GM18499 (cell line): ENCODE results near the gene ADAMTS17.

Experiments used
- ATAC-seq: cut with Tn5 transposase; IDR thresholded peaks from one replicate; pipeline ENCODE4 v1.9.1; 2021; ENCODE audit warnings: moderate number of reproducible peaks; ENCODE audit not compliant: insufficient read depth, unreplicated experiment

Gene ADAMTS17

DNA sequence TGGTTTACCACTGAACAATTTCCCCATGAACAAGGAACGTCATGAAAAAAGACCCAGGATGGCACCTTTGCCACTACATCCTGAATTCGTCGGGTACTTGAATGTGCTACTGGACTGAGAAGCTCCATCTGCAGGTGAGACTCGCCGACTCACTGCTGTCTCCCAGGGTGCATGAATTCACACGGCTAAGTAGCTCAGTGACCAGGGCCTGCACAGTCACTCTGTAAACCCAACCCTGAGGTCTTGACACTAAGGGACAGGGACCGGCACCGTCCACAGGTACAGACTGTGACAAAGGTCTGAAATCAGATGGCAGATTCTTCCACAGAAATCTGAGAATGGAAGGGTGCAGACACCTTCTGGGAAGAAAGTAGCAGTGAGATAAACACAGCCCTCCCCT lies 187.4 kb downstream of the ADAMTS17 start:
- no peak for ATAC-seq

- ATAC-seq, result no peak
Observed at GRCh38 chr15:100152463-100152862, 189.3 kb downstream of the ADAMTS17 start.

- ATAC-seq, result no peak
Observed at GRCh38 chr15:100150906-100151305, 190.9 kb downstream of the ADAMTS17 start.

GRCh38 chr15:100147828-100148227 lies 193.9 kb downstream of the ADAMTS17 start:
- ATAC-seq, result no peak

DNA sequence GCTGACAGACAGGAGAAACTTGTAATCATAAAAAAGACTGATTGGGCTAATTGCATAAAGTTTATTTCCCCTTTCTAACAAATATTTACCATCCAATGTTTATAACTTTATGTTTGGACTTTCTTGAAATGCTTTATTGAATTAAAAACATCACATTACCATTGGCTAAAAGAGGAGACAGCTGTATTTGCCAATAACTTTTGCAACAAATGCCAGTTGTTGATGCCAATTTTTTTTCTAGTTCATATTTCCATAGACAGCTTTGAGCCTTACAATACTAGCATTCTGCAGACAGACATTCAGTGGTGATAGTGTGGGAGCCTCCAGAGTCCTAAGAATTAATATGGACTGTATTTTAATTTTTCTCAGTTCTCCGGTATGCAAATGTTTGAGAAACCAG lies 198.4 kb downstream of the ADAMTS17 start:
- no peak for ATAC-seq

GRCh38 chr15:100141311-100142001 lies 200.3 kb downstream of the ADAMTS17 start:
- ATAC-seq, result no peak

DNA sequence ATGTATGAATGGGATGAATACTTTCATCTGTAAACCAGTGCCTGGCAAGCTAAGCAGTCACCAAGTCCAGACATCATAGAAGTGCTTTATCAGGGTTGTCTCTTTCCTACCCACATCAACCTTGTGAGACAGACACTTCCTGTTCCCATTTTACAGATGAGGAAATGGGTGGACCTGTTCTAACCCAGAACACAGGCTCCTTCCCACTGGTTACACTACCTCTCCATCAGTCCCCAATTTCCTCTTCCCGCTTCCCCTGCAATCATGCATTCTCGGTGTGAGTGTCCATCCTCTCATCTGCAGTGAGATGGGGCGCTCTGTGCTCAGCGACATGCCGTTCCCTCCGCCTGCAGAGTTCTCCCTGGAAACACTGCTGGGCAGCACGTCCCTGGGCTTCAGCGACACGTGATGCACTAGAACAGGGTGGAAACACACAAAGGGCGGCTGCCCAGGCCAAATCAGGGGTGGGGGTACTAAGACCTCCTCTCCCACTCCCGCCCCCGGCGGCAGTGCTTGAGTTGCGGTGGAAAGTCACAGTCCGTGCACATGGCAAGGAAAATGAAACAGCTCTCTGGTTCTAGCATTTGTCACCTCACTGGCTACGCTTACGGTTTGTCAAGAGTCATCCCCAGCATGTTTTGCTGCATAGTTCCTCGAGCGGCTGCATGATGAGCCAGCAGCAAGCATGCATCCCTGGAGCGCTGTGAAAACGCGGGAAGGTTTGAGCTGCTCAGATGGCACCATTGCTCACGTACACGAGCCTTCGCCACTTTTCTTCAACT lies 201.1 kb downstream of the ADAMTS17 start:
- no peak for ATAC-seq

DNA sequence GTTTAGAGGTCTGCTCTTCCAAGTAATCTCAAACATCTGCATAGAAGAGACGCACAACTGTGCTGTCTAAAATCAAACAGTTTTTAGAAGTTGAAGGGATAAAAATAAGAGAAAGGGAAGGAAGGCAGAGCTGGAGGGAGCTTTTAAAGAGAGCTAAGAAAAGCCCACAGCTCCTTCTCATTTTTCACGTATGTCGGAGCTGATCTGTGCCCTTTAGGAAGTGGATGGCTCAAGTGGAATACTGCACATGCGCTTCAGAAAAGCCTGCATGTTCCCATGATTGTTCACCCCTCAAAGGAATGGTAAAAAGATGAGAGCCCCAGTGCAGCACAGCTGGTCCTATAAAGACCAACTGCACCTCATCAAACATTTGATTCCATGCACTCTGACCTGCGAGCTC lies 207.2 kb downstream of the ADAMTS17 start:
- no peak for ATAC-seq

- ATAC-seq, result no peak
Observed at GRCh38 chr15:100134089-100134583, 207.6 kb downstream of the ADAMTS17 start.

- no peak for ATAC-seq
Observed at GRCh38 chr15:100133001-100133400, 208.8 kb downstream of the ADAMTS17 start.

DNA sequence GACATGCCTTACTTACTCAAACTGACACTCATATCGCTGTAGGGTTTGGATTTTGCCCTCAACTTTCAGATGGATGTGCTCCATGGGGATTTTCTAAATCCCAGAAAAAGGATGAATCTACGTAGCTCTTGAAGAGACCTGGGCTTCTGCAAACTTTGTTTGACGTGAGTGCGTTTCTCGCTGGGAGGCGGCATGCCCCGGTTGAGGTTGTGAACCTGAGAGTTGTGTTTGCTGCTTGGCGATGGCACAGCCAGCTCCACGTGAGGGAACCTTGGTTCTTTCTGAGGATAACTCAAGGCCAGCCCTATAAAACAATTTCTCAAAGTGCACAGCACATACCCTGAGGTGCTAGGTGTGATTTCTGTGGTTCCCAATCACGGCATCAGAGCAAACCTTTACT lies 209.5 kb downstream of the ADAMTS17 start:
- ATAC-seq, result no peak

DNA sequence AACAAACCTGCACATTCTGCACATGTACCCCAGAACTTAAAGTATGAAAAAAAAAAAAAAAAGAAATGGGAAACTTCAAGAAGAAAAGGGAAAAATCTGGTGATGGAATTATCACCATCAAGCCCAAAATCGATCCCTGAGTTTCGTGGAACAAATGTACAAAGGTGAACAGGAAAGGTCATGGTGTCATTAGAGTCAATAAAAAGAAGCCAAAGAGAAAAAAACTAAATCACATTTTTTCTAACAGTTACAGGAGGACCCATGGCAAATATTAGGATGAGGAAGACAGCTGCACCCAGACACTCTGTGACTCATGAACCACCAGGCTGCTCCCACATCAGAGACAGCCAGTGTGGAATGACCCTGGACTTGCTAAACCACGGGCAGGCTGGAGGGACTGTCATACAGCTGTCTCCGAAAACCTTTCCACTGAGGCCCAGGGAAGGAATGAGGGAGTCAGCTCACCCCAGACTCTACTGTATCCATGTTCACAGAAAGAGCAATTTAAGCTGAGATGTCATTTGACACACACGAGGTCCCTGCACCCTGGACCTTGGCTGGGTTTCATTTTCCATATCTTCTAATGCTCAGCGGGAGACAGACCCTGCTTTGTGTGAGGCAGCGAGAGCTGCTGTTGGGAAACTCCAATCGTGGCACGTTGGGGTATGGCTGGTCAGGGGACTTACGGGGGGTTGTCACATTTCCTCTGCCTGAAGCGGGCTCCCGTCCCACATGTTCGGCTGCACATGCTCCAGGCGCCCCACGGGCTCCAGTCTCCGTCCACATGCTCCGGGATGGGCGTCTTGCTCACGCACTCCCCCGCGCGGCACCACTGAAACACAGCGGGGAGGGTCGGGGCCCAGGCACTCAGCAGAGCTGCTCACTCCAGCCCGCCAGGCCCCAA lies 210.2 kb downstream of the ADAMTS17 start:
- no peak for ATAC-seq

DNA sequence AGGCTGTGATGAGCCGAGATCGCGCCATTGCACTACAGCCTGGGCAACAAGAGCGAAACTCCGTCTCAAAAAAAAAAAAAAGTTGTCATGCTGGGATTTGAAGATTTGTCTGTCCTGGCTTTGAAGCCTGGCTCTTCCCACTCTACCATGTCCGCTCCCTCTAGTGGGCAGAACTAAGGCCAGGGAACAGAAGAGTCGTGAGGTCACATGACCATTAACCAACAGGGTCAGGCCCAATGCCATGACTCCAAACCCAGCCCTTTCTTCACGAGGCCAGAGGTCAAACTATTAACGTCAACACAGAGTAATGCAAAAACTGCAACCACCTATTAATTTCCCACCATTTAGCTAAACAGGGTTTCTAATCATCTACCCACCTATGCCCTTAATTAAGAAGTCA lies 212.1 kb downstream of the ADAMTS17 start:
- no peak for ATAC-seq

DNA sequence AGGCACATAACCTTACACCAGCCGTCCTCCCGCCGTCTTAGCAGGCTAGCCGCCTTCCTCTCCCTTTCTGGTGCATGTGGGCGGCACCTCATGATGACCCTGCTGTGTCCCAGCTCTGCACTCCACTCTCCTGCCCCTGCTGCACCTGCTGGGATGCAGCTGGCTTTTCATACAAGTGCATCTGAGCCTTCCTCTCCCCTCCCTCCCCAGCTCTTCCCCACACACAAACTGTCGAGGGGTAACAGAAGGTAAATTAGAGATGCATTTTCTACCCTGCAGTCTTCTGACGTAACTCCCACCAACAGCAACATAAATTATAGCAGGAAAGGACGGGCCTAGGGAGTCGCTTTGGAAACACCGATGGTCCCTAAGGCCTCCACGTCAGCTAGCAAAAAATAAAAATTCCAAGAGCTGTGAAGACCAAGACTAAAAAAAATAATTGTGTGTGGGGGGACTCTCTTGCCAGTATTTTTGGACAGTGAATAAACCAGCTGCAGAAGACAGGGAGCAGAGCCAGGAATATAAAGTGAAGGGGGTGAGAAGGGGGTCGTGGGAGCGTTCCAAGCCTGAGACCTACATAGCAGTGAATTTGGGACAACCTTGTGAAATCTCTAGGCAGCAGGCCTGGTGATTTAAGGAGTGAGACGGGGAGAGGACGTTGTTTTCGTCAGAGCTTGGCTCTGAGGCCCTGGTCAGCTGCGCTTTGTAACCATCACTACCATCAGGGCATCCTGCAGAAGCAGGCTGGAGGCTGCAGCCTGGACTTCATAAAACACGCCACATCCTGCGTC lies 216.2 kb downstream of the ADAMTS17 start:
- ATAC-seq, result no peak

GRCh38 chr15:100124936-100125335 lies 216.8 kb downstream of the ADAMTS17 start:
- ATAC-seq, result no peak

DNA sequence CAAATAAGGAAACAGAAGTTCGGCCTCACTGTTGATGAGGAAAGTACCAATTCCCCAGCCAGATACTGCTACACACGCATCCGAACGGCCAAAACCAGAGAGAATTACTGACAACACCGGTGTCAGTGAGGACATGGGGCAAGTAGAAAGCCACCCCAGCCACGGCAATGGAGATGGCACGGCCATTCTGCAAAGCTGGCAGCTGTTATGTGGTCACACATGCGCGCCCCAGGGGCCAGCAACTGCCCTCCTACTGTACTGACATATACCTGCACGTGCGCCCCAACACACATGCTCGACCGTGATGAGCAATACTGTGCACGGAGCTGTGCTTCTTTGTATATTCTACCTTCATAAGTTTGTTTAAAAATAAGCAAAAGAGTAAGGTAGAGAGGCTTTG lies 217.4 kb downstream of the ADAMTS17 start:
- ATAC-seq, result no peak

DNA sequence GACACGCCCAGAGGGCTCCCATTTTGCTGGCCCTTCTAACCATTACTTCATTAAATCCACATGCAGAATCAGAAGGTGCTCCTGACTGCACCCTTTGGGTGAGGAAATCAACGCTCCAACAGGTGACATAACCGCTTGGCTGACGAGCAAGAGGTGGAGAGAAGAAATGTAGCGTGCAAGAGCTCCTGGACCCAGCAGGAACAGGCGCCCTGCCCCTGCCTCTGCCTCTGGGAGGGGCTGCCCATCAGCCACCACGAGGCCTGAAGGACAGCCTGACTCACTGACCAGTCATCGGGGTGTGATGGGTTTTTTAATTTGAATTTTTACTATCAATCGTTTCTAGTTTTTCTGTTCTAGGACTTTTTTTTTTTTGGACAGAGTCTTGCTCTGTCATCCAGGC lies 218.2 kb downstream of the ADAMTS17 start:
- no peak for ATAC-seq

DNA sequence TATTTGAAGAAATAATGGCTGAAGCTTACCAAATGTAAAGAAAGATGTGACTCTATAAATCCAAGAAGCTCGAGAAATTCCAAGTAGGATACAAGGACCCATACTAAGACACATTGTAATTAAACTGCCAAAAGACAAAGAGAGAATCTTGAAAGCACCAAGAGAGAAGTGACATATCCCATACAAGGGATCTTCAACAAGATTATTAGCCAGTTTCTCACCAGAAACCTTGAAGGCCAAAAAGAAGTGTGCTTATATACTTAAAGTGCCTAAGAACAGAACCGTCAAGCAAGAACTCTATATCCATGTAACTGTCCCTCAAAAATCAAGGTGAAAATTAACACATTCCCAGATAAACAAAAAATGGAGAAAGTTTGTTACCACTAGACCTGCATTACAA lies 220.5 kb downstream of the ADAMTS17 start:
- no peak for ATAC-seq

DNA sequence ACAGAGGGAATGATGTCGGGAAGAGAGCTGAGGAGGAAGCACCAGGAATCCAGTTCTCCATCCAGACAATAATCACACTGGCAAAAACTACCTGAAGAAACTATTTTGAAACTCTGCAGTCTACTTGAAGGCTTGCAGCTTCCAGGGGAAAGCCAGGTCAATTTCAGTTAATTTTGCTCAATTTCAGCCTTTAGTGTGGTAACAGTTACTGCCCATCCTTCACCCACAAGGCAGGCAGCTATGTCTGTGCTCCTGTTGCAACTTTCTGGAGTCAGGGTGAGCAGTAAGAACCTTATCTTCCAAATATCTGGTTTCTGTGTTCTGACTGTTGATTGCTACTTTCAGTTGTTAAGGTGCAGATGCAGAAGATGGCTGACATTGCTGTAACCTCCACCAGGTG lies 221.7 kb downstream of the ADAMTS17 start:
- ATAC-seq, result no peak

GRCh38 chr15:100118546-100118945 lies 223.2 kb downstream of the ADAMTS17 start:
- no peak for ATAC-seq
